ENCODE data around the gene CREBZF.
"Not testable (repeated sequence)": the region's sequence is repeated elsewhere in the genome, so short reads cannot be mapped to it uniquely, and the experiment has no call there.

Gene CREBZF

GRCh38 chr11:85668157-85668556, 3.2 kb upstream of the CREBZF start:
- DNase-seq: no peak

DNA sequence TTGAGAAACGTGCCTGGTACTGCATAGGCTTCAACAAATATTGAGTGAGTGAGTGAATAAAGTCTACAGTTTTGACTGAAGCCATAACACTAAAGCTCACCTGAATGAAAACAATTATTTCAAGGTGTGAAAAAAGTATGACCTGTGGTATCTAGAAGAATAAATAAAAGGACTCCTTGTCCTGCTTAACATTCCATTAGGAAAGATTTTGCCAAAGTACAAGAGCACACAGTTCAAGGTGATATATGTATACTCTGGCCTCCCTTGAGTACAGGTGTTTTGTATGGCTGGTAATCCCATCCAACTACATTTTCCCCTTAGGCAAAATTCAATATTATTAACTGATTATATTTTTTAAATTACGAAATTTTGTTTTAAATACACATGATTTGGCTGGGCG, 1.8 kb upstream of the CREBZF start:
- no peak for DNase-seq

GRCh38 chr11:85665733-85666132, 804 bp upstream of the CREBZF start:
- DNase-seq: no peak

GRCh38 chr11:85663753-85664614, 945 bp downstream of the CREBZF start:
- peak; percentile 91 for DNase-seq

DNA sequence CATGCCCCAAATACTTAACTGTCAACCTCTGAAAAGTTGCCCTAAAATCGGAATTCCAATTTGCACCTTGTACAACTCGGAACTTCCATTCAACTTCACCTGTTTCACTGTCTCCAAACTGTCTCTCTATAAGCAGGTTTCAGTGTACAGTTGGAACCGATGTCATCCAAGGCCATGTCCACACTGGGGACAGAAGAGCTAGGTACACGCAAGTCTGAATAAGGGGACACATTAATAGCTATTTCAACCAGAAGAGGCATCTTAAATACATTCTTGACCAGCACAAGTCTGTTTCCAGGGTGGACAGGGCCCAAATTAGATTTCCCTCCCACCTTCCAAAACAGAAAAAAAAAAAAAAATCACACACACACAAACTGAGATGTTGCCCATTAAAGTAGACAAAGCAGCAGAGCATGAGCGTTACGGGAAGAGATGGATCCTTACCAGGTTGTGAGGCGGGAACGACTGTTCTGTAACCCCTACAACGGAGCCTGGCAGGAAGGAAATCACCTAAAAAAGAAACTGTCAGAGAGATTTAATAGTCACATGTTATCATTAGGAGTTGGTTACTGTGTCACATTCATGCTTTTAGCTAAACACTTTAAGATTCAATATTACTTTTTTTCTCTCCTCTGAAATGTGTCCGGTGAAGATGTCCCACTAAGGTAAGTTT, 1.7 kb downstream of the CREBZF start:
- no peak for DNase-seq

DNA sequence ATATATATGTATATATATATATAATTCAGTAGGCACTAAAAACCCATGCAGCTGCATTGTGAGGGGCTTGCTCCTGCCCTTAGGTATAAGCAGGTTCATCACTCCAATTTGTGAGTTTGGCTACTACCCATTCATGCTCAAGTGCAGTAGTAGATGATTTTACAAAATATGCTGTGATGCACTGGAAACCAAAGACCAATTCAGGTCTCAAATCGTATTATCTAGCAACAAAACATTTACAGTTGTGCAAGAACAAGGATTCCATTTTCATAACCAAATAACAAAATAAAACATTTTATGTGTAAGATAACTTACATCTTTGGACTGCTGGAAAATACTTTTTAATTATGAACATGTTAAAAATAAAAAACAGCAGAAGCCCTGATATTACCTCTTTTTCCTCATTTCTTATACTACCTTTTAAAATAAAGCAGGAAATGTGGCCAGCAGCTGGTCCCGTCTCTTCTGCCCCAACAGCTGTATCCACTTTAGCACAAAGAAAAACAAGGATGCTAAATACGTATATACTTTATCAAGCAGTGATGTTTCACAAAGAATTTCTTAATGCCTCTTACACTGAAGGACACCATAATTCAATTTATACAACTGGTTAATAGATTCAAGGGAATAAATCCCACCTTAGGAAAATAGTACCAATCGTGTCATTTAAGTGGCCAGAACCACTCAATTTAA, 2.8 kb downstream of the CREBZF start:
- DNase-seq: no peak

DNA sequence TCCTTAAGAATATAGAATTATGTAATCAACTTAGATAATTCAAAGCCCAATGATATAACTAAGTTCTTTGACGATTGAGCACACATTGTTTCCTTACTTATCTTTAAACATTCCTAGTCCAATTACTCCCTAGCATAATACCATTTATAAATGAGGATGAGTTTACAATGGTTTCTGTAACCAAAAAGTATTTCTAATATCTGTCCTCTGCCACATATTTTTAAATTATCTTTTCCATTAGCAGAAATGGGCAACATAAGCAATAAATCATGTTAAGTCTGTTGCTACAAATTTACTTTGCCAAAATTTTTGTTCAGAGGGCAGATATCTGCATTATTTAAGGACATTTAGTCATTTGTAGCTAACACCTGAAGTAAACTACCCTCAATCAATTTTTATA, 6.7 kb downstream of the CREBZF start:
- no peak for DNase-seq

DNA sequence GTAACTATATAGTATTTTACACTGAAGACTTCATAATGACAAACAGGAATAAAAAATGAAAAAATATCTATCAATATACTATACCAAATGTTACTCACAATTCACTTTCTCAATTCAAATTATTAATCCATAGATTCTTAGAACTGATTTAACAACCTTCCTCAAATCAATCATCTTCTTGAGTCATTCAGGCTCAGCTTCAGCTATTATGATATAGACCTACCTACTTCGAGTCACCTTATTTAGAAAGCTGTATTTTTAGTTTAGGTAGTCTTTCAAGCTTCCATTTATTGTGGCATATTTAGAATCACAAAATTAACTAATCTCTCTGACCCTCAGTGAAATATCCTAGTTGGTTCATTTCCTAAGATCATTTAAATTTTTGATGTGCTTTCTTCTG, 8.2 kb downstream of the CREBZF start:
- no peak for DNase-seq

DNA sequence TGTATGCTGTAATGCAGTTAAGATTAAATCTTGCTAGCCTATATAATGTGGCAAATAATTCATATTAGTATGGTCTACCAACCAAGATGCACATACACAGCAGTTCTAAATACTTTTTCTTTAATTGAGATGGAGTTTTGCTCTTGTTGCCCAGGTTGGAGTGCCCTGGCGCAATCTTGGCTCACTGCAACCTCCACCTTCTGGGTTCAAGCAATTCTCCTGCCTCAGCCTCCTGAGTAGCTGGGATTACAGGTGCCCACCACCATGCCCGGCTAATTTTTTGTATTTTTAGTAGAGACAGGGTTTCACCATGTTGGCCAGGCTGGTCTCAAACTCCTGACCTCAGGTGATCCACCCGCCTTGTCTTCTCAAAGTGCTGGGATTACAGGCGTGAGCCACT, 10.6 kb downstream of the CREBZF start:
- not testable (repeated sequence) for DNase-seq

- DNase-seq: no peak
Observed at GRCh38 chr11:85652786-85653447, 12.0 kb downstream of the CREBZF start.

DNA sequence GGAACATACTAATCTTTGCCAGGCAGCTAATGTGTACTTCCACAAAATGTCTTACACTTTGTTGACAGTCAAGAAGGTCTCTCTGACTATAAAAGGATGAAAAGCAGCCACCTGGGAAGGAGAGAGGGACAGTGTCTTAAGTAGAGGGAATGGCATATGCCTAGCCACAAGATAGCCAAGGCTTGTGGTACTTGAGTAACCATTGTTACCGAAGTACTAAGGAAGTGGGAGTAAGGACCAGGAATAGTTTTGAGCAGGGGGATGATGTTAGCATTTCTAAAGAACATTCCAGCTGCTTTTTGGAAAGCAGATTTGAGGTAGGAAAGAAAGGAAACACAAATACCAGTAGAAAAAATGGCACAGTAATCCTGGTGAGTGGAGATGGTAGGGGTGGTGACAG, 13.8 kb downstream of the CREBZF start:
- no peak for DNase-seq

- DNase-seq: peak; percentile 94
Observed at GRCh38 chr11:85647604-85648299, 17.2 kb downstream of the CREBZF start, which contains the start of gene TMEM126A. TMEM126A (plus strand) TSS chr11:85647967; CDS start chr11:85650256, 2,289 bp downstream.

GRCh38 chr11:85647078-85647477, 17.9 kb downstream of the CREBZF start:
- DNase-seq: no peak

GRCh38 chr11:85643191-85643614, 21.7 kb downstream of the CREBZF start:
- no peak for DNase-seq

GRCh38 chr11:85634747-85635146, 30.2 kb downstream of the CREBZF start:
- no peak for DNase-seq

- peak; percentile 32 for DNase-seq
Observed at GRCh38 chr11:85628771-85629341, 36.1 kb downstream of the CREBZF start.

- DNase-seq: peak; percentile 97
Observed at GRCh38 chr11:85627998-85628770, 36.7 kb downstream of the CREBZF start, which contains the start of gene TMEM126B. TMEM126B (plus strand) TSS chr11:85628593; CDS start chr11:85628608, 15 bp downstream.

DNA sequence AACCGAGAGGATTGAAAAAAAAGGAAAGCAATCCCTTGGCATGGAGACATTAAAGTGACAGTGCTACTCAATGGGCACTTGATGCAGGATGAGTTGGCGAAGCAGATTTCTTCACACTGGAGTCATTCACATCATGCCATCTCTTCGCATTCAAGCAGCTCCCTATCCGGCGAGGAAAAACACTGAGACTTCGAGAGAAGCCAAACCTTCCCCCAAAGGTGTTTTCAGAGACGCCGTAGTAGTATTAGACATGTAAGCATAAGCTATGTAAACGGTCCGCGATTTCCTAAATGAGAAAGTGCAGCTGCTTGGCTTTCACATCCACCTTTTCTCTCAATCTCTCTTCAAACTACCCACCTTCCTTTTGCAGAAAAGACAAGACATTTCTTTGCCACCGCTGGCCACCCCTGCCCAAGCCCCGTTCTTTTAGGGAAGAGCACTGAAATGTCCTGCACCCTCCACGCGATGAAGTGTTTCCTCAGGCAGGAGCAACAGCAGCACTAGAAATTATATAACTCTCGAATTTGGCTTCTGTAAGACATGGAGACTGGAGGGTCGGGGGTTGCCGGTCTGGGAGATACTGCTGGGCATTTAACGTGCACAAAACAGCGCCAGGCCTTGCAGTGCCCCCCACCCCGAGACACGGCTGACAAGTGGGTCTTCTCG, 37.5 kb downstream of the CREBZF start, which contains the start of gene DLG2:
Gene DLG2, minus strand, starts transcription at position 13 of the 666 bp plus-strand sequence.
- DNase-seq: peak; percentile 5

GRCh38 chr11:85626496-85626895, 38.4 kb downstream of the CREBZF start:
- DNase-seq: no peak

- no peak for DNase-seq
Observed at GRCh38 chr11:85620256-85620655, 44.7 kb downstream of the CREBZF start.

All from activated naive CD4-positive, alpha-beta T cell treated with Interleukin-2 at 50 U/mL for 16 hours (primary cell).